Hepatocyte (in vitro differentiated cells): ENCODE data around the gene MPND. TPM values are rescaled to one million over a fixed set of nuclear protein-coding genes. Genes with fewer than 3 reads are reported as not detected.

Experiments used
- DNase-seq: peaks from one replicate; pipeline ENCODE4 v3.0.0-alpha.2; 2016; ENCODE audit warnings: low spot score
- H2AFZ ChIP-seq: fragments of 200-600 bp; sonication (generic); 2 replicates; pipeline ENCODE4 v1.6.0; 2016; ENCODE audit warnings: antibody characterized with exemption, mild to moderate bottlenecking
- H3K27ac ChIP-seq: fragments of 200-600 bp; sonication (generic); 2 replicates; pipeline ENCODE4 v1.5.1; 2016; ENCODE audit warnings: mild to moderate bottlenecking
- H3K27me3 ChIP-seq: fragments of 200-600 bp; sonication (generic); 2 replicates; pipeline ENCODE4 v1.6.1; 2016
- H3K36me3 ChIP-seq: fragments of 200-600 bp; sonication (generic); replicated peaks from 2 replicates; pipeline ENCODE4 v1.5.1; 2016; ENCODE audit warnings: low read depth; ENCODE audit not compliant: insufficient read depth
- H3K4me1 ChIP-seq: fragments of 200-600 bp; sonication (generic); 2 replicates; pipeline ENCODE4 v1.5.1; 2016; ENCODE audit warnings: mild to moderate bottlenecking, moderate library complexity; ENCODE audit not compliant: insufficient read depth
- H3K4me2 ChIP-seq: fragments of 200-600 bp; sonication (generic); 2 replicates; pipeline ENCODE4 v1.6.0; 2016
- H3K4me3 ChIP-seq: fragments of 200-600 bp; sonication (generic); 2 replicates; pipeline ENCODE4 v1.5.1; 2016; ENCODE audit warnings: mild to moderate bottlenecking
- H3K79me2 ChIP-seq: fragments of 200-600 bp; sonication (generic); 2 replicates; pipeline ENCODE4 v1.6.0; 2017; ENCODE audit warnings: mild to moderate bottlenecking
- H3K9me2 ChIP-seq: fragments of 200-600 bp; sonication (generic); replicated peaks from 2 replicates; pipeline ENCODE4 v1.6.0; 2017; ENCODE audit warnings: mild to moderate bottlenecking; ENCODE audit not compliant: insufficient read depth
- H3K9me3 ChIP-seq: fragments of 200-600 bp; sonication (generic); 2 replicates; pipeline ENCODE4 v1.5.1; 2016; ENCODE audit warnings: low read depth, mild to moderate bottlenecking
- H4K20me1 ChIP-seq: fragments of 200-600 bp; sonication (generic); 2 replicates; pipeline ENCODE4 v1.6.0; 2016; ENCODE audit warnings: mild to moderate bottlenecking; ENCODE audit not compliant: insufficient read depth, poor library complexity, severe bottlenecking
- CTCF ChIP-seq: fragments of 200-600 bp; sonication (generic); IDR thresholded peaks from 2 replicates; pipeline ENCODE4 v1.5.1; 2016; ENCODE audit warnings: antibody characterized with exemption, mild to moderate bottlenecking; ENCODE audit not compliant: poor library complexity
- EZH2 ChIP-seq: fragments of 200-600 bp; sonication (generic); IDR thresholded peaks from 2 replicates; pipeline ENCODE4 v1.6.1; 2016; ENCODE audit warnings: antibody characterized with exemption, mild to moderate bottlenecking, borderline replicate concordance
- EZH2phosphoT487 ChIP-seq: fragments of 200-600 bp; sonication (generic); IDR thresholded peaks from one replicate; pipeline ENCODE4 v1.6.1; 2018; ENCODE audit warnings: antibody characterized with exemption, mild to moderate bottlenecking, low read depth, moderate library complexity; ENCODE audit not compliant: unreplicated experiment, severe bottlenecking
- WGBS: methylation state at CpG from one replicate; pipeline ENCODE4 v1.1.6; 2016; ENCODE audit warnings: low lambda C conversion rate; ENCODE audit errors: missing lambda C conversion rate; 5-methylcytosine and 5-hydroxymethylcytosine counted together
- polyA plus RNA-seq: library from polyadenylated mRNA; unstranded; fragments of >200 nt; fragmentation: Nextera tagmentation; extraction: Ambion mirVana; gene quantifications from 2 replicates; pipeline ENCODE4 v1.2.1, GENCODE V29; 2016
- total RNA-seq: library from RNA; depleted of rRNA; stranded (reverse); fragments of >200 nt; gene quantifications from 2 replicates; pipeline ENCODE4 v1.2.3, GENCODE V29; 2014

Gene MPND
- total and polyA plus RNA-seq, 2 experiments from 2014 or later: 16.6 to 21.9 TPM

- Histone ChIP-seq H3K27ac (no peak overlapping the region), H3K4me1 (peaks cover 20% of the 10 kb centered on the region), H4K20me1 (no peaks in the 10 kb centered on the region), H3K79me2 (no peaks in the 10 kb centered on the region), H3K9me3 (no peaks in the 10 kb centered on the region), H3K4me3 (no peak overlapping the region), H3K27me3 (no peaks in the 10 kb centered on the region), H2AFZ (no peak overlapping the region), H3K4me2 (no peak overlapping the region), H3K9me2 (no peaks in the 10 kb centered on the region), H3K36me3 (no peaks in the 10 kb centered on the region)
- TF ChIP-seq EZH2 (no peak), EZH2phosphoT487 (no peak), CTCF (no peak)
- DNase-seq: peak; percentile 4
- 91% methylated on average over 23 of the region's 23 CpGs for WGBS
Observed at GRCh38 chr19:4357095-4357797, 13.9 kb downstream of the MPND start.

- H3K4me3 ChIP-seq: no peak overlapping the region
- TF ChIP-seq EZH2 (no peak), CTCF (no peak), EZH2phosphoT487 (no peak)
- H3K4me1 ChIP-seq: peaks cover 20% of the 10 kb centered on the region
- no peaks in the 10 kb centered on the region for H3K27me3 ChIP-seq
- no peaks in the 10 kb centered on the region for H3K79me2 ChIP-seq
- H3K27ac ChIP-seq: no peak overlapping the region
- no peak for DNase-seq
- no peak overlapping the region for H2AFZ ChIP-seq
- no peaks in the 10 kb centered on the region for H3K9me2 ChIP-seq
- WGBS: 96% methylated on average over 16 of the region's 16 CpGs
- H4K20me1 ChIP-seq: no peaks in the 10 kb centered on the region
- H3K4me2 ChIP-seq: no peak overlapping the region
- no peaks in the 10 kb centered on the region for H3K36me3 ChIP-seq
- H3K9me3 ChIP-seq: no peaks in the 10 kb centered on the region
Observed at GRCh38 chr19:4357921-4358326, 14.6 kb downstream of the MPND start.

- no peak for TF ChIP-seq CTCF
- TF ChIP-seq EZH2phosphoT487: no peak
- no peak for TF ChIP-seq EZH2
- H3K9me3 ChIP-seq: no peaks in the 10 kb centered on the region
- 94% methylated on average over 25 of the region's 25 CpGs for WGBS
Observed at GRCh38 chr19:4358709-4359626, 15.6 kb downstream of the MPND start.

More at GRCh38 chr19:4358709-4359626, 15.6 kb downstream of the MPND start:
- Histone ChIP-seq H3K27ac (peak overlapping the region; percentile 75), H4K20me1 (no peaks in the 10 kb centered on the region), H3K4me2 (no peak overlapping the region), H3K4me1 (peaks cover 20% of the 10 kb centered on the region), H2AFZ (no peak overlapping the region), H3K27me3 (no peaks in the 10 kb centered on the region), H3K79me2 (no peaks in the 10 kb centered on the region), H3K9me2 (no peaks in the 10 kb centered on the region), H3K4me3 (no peak overlapping the region), H3K36me3 (no peaks in the 10 kb centered on the region)
- DNase-seq: no peak
